Gastroesophageal sphincter (tissue), 4 donors: ENCODE data around the gene UBE2I. TPM values are rescaled to one million over a fixed set of nuclear protein-coding genes. Genes with fewer than 3 reads are reported as not detected.

Source experiments
- ATAC-seq: fragments of 150-250 bp; one replicate; pipeline ENCODE4 v1.9.1; 2016; ENCODE audit warnings: mild to moderate bottlenecking, moderate library complexity
- H3K27ac ChIP-seq, 4 donors: fragments of 200-600 bp; sonication (generic) in 3 of 4; 1 replicate in 3 of 4; 2 replicates in 1 of 4; pipeline ENCODE4 v1.5.1; 2016 to 2019
- H3K27me3 ChIP-seq: fragments of 200-600 bp; sonication (generic); one replicate; pipeline ENCODE4 v1.5.1; 2019
- H3K36me3 ChIP-seq, 2 donors: fragments of 200-600 bp; sonication (generic); one replicate each; pipeline ENCODE4 v1.5.1; 2019; ENCODE audit warnings: control low read depth in 1 of 2
- H3K4me1 ChIP-seq, 3 donors: fragments of 200-600 bp; sonication (generic); 1 replicate in 2 of 3; 2 replicates in 1 of 3; pipeline ENCODE4 v1.5.1; 2016 to 2019; ENCODE audit warnings: control low read depth in 2 of 3
- H3K4me3 ChIP-seq, 2 donors: fragments of 200-600 bp; sonication (generic); one replicate each; pipeline ENCODE4 v1.5.1; 2019; ENCODE audit warnings: mild to moderate bottlenecking in 1 of 2, moderate library complexity in 1 of 2
- H3K9me3 ChIP-seq, 3 donors: fragments of 200-600 bp; sonication (generic); one replicate each; pipeline ENCODE4 v1.5.1; 2017 to 2019; ENCODE audit warnings: control low read depth in 2 of 3
- CTCF ChIP-seq, 4 experiments: fragments of 200-600 bp in 2 of 4; fragments of 450-650 bp in 2 of 4; sonication (generic) in 1 of 4; IDR thresholded peaks; one replicate each; pipeline ENCODE4 v1.5.1; 2017 to 2019; ENCODE audit warnings: antibody characterized with exemption in 4 of 4, mild to moderate bottlenecking in 2 of 4, moderate library complexity in 2 of 4
- EP300 ChIP-seq: sonication (generic); formaldehyde crosslinking; IDR thresholded peaks from one replicate; pipeline ENCODE4 v1.6.1; 2017; ENCODE audit warnings: antibody characterized with exemption, mild to moderate bottlenecking
- POLR2A ChIP-seq, 2 donors: fragments of 450-650 bp; IDR thresholded peaks; one replicate each; pipeline ENCODE4 v1.6.1; 2017; ENCODE audit warnings: antibody characterized with exemption in 2 of 2, mild to moderate bottlenecking in 2 of 2, moderate library complexity in 1 of 2
- POLR2AphosphoS5 ChIP-seq: sonication (generic); formaldehyde crosslinking; IDR thresholded peaks from one replicate; pipeline ENCODE4 v1.6.1; 2017; ENCODE audit warnings: antibody characterized with exemption
- WGBS, 2 donors: methylation state at CpG; one replicate each; pipeline ENCODE4 v1.1.5; 2018; ENCODE audit warnings: low coverage in 1 of 2; 5-methylcytosine and 5-hydroxymethylcytosine counted together
- total RNA-seq, 4 donors: library from RNA; depleted of rRNA; stranded (reverse); fragments of >200 nt; gene quantifications; one replicate each; pipeline ENCODE4 v1.1.0, GENCODE V29; 2016

Gene UBE2I
- total RNA-seq, 4 donors from 2014 or later: 53.3 to 95.9 (median 76.9) TPM

- ATAC-seq: no peak
- Histone ChIP-seq H3K36me3 (peaks cover 0 to 96% of the 10 kb centered on the region in 2 donors), H3K27ac (no peak overlapping the region), H3K4me3 (no peak overlapping the region), H3K4me1 (peaks cover 0 to 24% (median 4%) of the 10 kb centered on the region in 3 donors), H3K27me3 (no peaks in the 10 kb centered on the region), H3K9me3 (no peaks in the 10 kb centered on the region)
- WGBS, 2 donors: 87% methylated on average over 3 of the region's 9 CpGs; no CpG with 5 or more reads in 1 of the 2 donors
- TF ChIP-seq POLR2AphosphoS5 (no peak), EP300 (no peak), POLR2A (IDR thresholded peaks at IDR 0.05) (no peak), CTCF (IDR thresholded peaks at IDR 0.05) (no peak)
Measured at GRCh38 chr16:1318268-1318545, 8.8 kb downstream of the UBE2I start.

- peaks cover 0 to 98% of the 10 kb centered on the region in 2 donors for H3K36me3 ChIP-seq
- H3K9me3 ChIP-seq: no peaks in the 10 kb centered on the region
- no peak for ATAC-seq
- H3K4me3 ChIP-seq: no peak overlapping the region
- no peak overlapping the region for H3K27ac ChIP-seq
- H3K27me3 ChIP-seq: no peaks in the 10 kb centered on the region
- no peak for TF ChIP-seq POLR2AphosphoS5
- no peak for TF ChIP-seq EP300
- no peak for TF ChIP-seq POLR2A (IDR thresholded peaks at IDR 0.05)
- no peak for TF ChIP-seq CTCF (IDR thresholded peaks at IDR 0.05)
- 0 to 77% methylated on average over 1 to 10 of the region's 33 CpGs for WGBS, 2 donors
- peaks cover 0 to 16% (median 0%) of the 10 kb centered on the region in 3 donors for H3K4me1 ChIP-seq
Measured at GRCh38 chr16:1319041-1319440, 9.6 kb downstream of the UBE2I start.

GRCh38 chr16:1320097-1320496, 10.7 kb downstream of the UBE2I start:
- H3K4me3 ChIP-seq: no peak overlapping the region
- H3K9me3 ChIP-seq: no peaks in the 10 kb centered on the region
- H3K27me3 ChIP-seq: no peaks in the 10 kb centered on the region
- 95 to 100% methylated on average over 2 to 4 of the region's 12 CpGs for WGBS, 2 donors
- no peak for ATAC-seq
- H3K36me3 ChIP-seq: peaks cover 0 to 98% of the 10 kb centered on the region in 2 donors
- no peak for TF ChIP-seq POLR2A (IDR thresholded peaks at IDR 0.05)
- TF ChIP-seq CTCF (IDR thresholded peaks at IDR 0.05): no peak
- no peak for TF ChIP-seq POLR2AphosphoS5
- TF ChIP-seq EP300: no peak
- H3K27ac ChIP-seq: no peak overlapping the region
- H3K4me1 ChIP-seq: peaks cover 0 to 5% (median 0%) of the 10 kb centered on the region in 3 donors

GRCh38 chr16:1320658-1321240, 11.3 kb downstream of the UBE2I start:
- H3K9me3 ChIP-seq: no peaks in the 10 kb centered on the region
- 90% methylated on average over 2 of the region's 22 CpGs; no CpG with 5 or more reads in 1 of the 2 donors for WGBS, 2 donors
- H3K4me1 ChIP-seq: no peaks in the 10 kb centered on the region
- H3K4me3 ChIP-seq: no peak overlapping the region
- no peak overlapping the region for H3K27ac ChIP-seq
- no peak for ATAC-seq
- no peak for TF ChIP-seq CTCF (IDR thresholded peaks at IDR 0.05)
- TF ChIP-seq POLR2A (IDR thresholded peaks at IDR 0.05): no peak
- no peak for TF ChIP-seq POLR2AphosphoS5
- no peak for TF ChIP-seq EP300
- no peaks in the 10 kb centered on the region for H3K27me3 ChIP-seq
- peaks cover 0 to 98% of the 10 kb centered on the region in 2 donors for H3K36me3 ChIP-seq

- Histone ChIP-seq H3K4me1 (no peaks in the 10 kb centered on the region), H3K4me3 (no peak overlapping the region), H3K27ac (no peak overlapping the region), H3K27me3 (no peaks in the 10 kb centered on the region), H3K9me3 (no peaks in the 10 kb centered on the region), H3K36me3 (peaks cover 0 to 95% of the 10 kb centered on the region in 2 donors)
- 100% methylated on average over 1 of the region's 8 CpGs; no CpG with 5 or more reads in 1 of the 2 donors for WGBS, 2 donors
- TF ChIP-seq POLR2AphosphoS5 (no peak), POLR2A (IDR thresholded peaks at IDR 0.05) (no peak), EP300 (no peak), CTCF (IDR thresholded peaks at IDR 0.05) (no peak)
- no peak for ATAC-seq
Measured at GRCh38 chr16:1322407-1322806, 13.0 kb downstream of the UBE2I start.
